HG03439 (cell line): ENCODE results near the gene LDAF1.
"Not testable (repeated sequence)": the region's sequence is repeated elsewhere in the genome, so short reads cannot be mapped to it uniquely, and the experiment has no call there.

Source experiments
- ATAC-seq: cut with Tn5 transposase; IDR thresholded peaks from one replicate; pipeline ENCODE4 v1.9.1; 2021; ENCODE audit warnings: mild to moderate bottlenecking, moderate library complexity; ENCODE audit not compliant: unreplicated experiment

Gene LDAF1

GRCh38 chr16:21161211-21161610 is 2.7 kb downstream of the LDAF1 start:
- ATAC-seq, result no peak

DNA sequence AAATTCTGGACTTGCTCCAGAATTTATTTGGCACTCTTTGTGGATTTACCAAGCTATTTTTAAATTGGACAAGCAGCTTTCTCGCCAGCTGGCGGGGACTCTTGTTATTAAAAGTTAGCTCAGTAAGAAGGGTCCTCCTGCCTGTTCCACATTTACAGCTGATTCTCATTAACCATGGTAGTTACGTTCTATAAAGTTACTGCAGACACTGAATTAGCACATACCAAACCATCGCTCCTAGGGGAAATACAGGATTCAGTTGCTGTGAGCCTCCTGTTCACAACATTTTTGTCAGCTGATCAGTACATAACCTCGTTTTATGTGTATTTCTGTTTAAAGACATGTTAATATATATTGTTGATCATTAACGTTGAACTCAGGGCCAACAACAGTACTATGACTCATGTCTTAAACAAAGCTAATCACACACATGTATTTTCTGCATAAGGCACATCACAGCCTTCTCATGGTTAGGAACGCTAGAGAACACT is 4.2 kb downstream of the LDAF1 start:
- ATAC-seq, result no peak

DNA sequence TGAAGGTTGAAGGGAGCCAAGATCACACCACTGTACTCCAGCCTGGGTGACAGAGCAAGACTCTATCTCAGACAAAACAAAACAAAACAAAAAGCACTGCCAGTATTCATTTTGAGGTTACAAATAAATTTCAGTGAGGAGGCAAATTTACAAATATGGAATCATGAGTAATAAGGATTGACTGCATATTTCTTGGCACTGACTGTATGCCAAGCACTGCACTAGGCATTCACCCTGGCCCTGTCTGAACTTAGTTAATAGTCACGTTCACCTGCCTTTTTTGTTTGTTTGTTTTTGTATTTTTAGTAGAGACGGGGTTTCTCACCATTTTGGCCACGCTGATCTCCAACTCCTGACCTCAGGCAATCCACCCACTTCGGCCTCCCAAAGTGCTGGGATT is 5.1 kb downstream of the LDAF1 start:
- no peak for ATAC-seq

- no peak for ATAC-seq
Measured at GRCh38 chr16:21164521-21165168, 6.2 kb downstream of the LDAF1 start.

DNA sequence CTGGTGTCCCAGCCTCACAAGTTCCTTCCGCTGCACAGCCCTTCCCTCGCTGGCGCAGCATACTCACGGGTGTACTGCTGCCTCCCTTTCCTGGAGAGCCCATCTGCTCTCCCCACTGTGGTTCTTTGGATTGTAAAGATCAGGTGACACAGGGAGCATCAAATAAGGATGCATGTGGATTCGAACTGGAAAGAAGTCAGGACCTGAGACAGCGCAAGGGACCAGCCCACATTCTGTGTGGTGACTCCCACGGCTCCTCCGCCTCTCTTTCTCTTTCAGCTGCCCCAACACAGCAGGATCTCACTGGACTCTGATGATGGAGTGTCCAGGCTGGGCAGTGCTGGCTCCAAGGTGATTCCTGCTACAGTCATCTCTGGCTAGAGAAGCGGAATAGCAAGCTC is 8.1 kb downstream of the LDAF1 start:
- no peak for ATAC-seq

GRCh38 chr16:21167360-21167759 is 8.9 kb downstream of the LDAF1 start:
- ATAC-seq, result no peak

- no peak for ATAC-seq
Measured at GRCh38 chr16:21167929-21168602, 9.6 kb downstream of the LDAF1 start.

- no peak for ATAC-seq
Measured at GRCh38 chr16:21169249-21169981, 10.9 kb downstream of the LDAF1 start.

- ATAC-seq, result not testable (repeated sequence)
Measured at GRCh38 chr16:21170116-21170515, 11.6 kb downstream of the LDAF1 start.

- no peak for ATAC-seq
Measured at GRCh38 chr16:21172650-21173049, 14.2 kb downstream of the LDAF1 start.

DNA sequence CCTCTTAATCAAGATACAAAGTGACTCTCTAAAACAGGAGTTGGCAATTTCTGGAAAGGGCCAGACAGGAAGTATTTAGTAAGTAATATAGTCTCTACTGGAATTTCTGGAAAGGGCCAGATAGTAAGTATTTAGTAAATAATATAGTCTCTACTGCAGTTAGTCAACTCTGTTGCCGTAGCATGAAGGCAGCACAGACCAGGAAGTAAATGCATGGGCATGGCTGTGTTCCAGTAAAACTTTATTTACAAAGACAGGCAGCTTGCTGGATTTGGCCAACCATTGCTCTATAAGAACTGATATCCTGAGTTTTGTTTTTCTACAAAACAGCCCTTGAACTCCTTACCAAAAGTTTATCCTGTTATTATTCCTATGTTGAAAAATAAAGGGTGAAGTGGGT is 16.9 kb downstream of the LDAF1 start:
- no peak for ATAC-seq

- ATAC-seq, result no peak
Measured at GRCh38 chr16:21179126-21179982, 20.9 kb downstream of the LDAF1 start.

GRCh38 chr16:21179983-21180365 is 21.5 kb downstream of the LDAF1 start:
- no peak for ATAC-seq

DNA sequence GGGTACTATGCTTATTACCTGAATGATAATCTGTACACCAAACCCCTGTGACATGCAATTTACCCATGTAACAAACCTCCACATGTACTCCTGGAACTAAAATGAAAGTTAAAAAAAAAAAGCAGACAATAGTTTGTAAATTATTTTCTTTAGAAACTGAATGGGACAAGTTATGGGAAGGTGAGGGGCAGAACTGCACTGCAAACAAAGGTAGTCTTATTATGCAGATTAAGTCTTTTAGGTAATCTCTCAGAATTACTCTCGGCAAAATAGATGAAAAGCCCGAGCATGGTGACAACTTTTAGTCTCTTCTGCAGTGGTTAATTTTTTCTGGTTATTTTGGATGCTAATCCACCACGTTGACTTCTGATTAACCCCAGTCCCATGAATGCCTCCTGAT is 25.5 kb downstream of the LDAF1 start:
- ATAC-seq, result no peak

GRCh38 chr16:21184834-21185233 is 26.4 kb downstream of the LDAF1 start:
- no peak for ATAC-seq

DNA sequence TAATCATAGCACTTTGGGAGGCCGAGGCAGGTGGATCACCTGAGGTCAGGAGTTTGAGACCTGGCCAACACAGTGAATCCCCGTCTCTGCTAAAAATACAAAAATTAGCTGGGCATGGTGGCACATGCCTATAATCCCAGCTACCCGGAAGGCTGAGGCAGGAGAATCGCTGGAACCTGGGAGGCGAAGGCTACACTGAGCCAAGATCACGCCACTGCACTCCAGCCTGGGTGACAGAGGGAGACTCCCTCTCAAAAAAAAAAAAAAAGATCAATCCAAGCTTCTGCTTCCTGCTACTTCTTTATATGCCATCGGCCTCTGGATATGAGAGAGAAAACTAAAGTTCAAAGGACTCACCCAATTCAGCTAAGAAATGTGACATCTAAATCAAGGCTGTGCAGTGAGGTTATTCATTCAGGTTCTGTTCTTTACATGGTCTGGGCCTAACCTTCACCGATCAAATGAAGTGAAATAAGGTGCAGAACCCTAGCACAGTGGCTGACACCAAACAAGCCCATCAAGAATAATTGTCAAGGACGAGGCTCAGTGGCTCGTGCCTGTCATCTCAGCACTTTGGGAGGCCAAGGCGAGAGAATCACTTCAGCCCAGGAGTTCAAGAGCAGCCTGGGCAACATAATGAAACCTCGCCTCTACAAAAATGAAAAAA is 27.3 kb downstream of the LDAF1 start:
- ATAC-seq, result no peak

GRCh38 chr16:21186326-21186691 is 27.8 kb downstream of the LDAF1 start:
- no peak for ATAC-seq

- no peak for ATAC-seq
Measured at GRCh38 chr16:21189311-21189710, 30.8 kb downstream of the LDAF1 start.

- no peak for ATAC-seq
Measured at GRCh38 chr16:21190013-21190412, 31.5 kb downstream of the LDAF1 start.

- no peak for ATAC-seq
Measured at GRCh38 chr16:21190599-21190998, 32.1 kb downstream of the LDAF1 start.

DNA sequence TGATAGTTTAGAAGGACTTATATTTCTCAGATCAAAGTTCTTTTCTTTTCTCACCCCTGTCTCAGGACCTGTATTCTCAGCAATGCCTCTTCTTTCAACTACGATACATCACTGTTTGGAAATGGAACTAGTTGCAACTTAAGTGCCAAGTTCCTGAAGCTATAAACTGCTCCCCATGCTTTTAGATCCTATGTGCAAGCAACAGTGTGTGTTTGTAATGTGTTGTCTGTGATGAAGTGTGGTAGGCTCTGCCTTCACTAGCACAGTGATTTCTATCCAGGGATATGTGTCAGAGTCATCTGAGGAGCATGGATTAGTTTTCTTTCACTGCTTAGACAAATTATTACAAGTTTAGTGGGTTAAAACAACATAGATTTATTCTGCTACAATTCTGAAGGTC is 34.5 kb downstream of the LDAF1 start:
- no peak for ATAC-seq
